ENCODE results near the gene CCL27.

Gene CCL27

GRCh38 chr9:34662526-34663302, at the start of gene CCL27:
Gene CCL27 (minus strand): TSS chr9:34662657. CDS start chr9:34662633, 24 bp downstream.
- no peak for DNase-seq

- DNase-seq = no peak
These were observed 49.7 kb upstream of the CCL27 start for GRCh38 chr9:34712140-34712539.

GRCh38 chr9:34710023-34710422, 47.6 kb upstream of the CCL27 start, which contains the start of gene CCL21:
Gene CCL21 (minus strand): TSS chr9:34710136. CDS start chr9:34710066, 70 bp downstream.
- DNase-seq = no peak

- no peak for DNase-seq
These were observed 46.9 kb upstream of the CCL27 start for GRCh38 chr9:34709196-34709978.

GRCh38 chr9:34707130-34707529, 44.7 kb upstream of the CCL27 start:
- DNase-seq = no peak

- DNase-seq = peak; percentile 66
These were observed 39.6 kb upstream of the CCL27 start for GRCh38 chr9:34701769-34702736.

- DNase-seq = peak; percentile 65
These were observed 38.7 kb upstream of the CCL27 start for GRCh38 chr9:34701023-34701768.

- no peak for DNase-seq
These were observed 32.4 kb upstream of the CCL27 start for GRCh38 chr9:34694811-34695210.

GRCh38 chr9:34693560-34693959, 31.1 kb upstream of the CCL27 start:
- DNase-seq = no peak

GRCh38 chr9:34691936-34692315, 29.5 kb upstream of the CCL27 start:
- no peak for DNase-seq

- no peak for DNase-seq
These were observed 28.8 kb upstream of the CCL27 start, which contains the start of gene CCL19 for GRCh38 chr9:34690983-34691935. Gene CCL19 (minus strand): TSS chr9:34691276. CDS start chr9:34691139, 137 bp downstream.

- DNase-seq = no peak
These were observed 27.1 kb upstream of the CCL27 start for GRCh38 chr9:34689512-34689911.

- DNase-seq = no peak
These were observed 26.6 kb upstream of the CCL27 start for GRCh38 chr9:34689116-34689470.

- DNase-seq = no peak
These were observed 26.1 kb upstream of the CCL27 start for GRCh38 chr9:34688329-34689115.

- DNase-seq = no peak
These were observed 25.0 kb upstream of the CCL27 start for GRCh38 chr9:34687276-34688030.

GRCh38 chr9:34686732-34687131, 24.3 kb upstream of the CCL27 start:
- DNase-seq = no peak

GRCh38 chr9:34686231-34686630, 23.8 kb upstream of the CCL27 start:
- no peak for DNase-seq

- DNase-seq = no peak
These were observed 23.1 kb upstream of the CCL27 start for GRCh38 chr9:34685591-34685990.

- DNase-seq = no peak
These were observed 22.4 kb upstream of the CCL27 start for GRCh38 chr9:34684816-34685215.

All from NCI-H1694 treated with DMSO at 0.1 percent for 48 hours (cell line).